GM21423 (cell line): ENCODE measurements around the gene TXLNB.
"Not testable (repeated sequence)": the region's sequence is repeated elsewhere in the genome, so short reads cannot be mapped to it uniquely, and the experiment has no call there.

Experiments
- ATAC-seq: cut with Tn5 transposase; IDR thresholded peaks from one replicate; pipeline ENCODE4 v1.9.1; 2021; ENCODE audit warnings: mild to moderate bottlenecking, moderate library complexity; ENCODE audit not compliant: unreplicated experiment

The TXLNB gene

GRCh38 chr6:139240161-139241010 lies 51.4 kb downstream of the TXLNB start:
- no peak for ATAC-seq

GRCh38 chr6:139239064-139239463 lies 52.7 kb downstream of the TXLNB start:
- no peak for ATAC-seq

GRCh38 chr6:139236105-139236504 lies 55.7 kb downstream of the TXLNB start:
- no peak for ATAC-seq

- no peak for ATAC-seq
These were observed 56.1 kb downstream of the TXLNB start for GRCh38 chr6:139235661-139236060.

GRCh38 chr6:139234193-139234592 lies 57.6 kb downstream of the TXLNB start:
- ATAC-seq, result not testable (repeated sequence)

GRCh38 chr6:139231206-139231605 lies 60.6 kb downstream of the TXLNB start:
- no peak for ATAC-seq

GRCh38 chr6:139230391-139230840 lies 61.4 kb downstream of the TXLNB start:
- no peak for ATAC-seq

GRCh38 chr6:139228387-139228786 lies 63.4 kb downstream of the TXLNB start:
- not testable (repeated sequence) for ATAC-seq

- ATAC-seq, result no peak
These were observed 72.1 kb downstream of the TXLNB start for GRCh38 chr6:139219746-139220145.

- peak; percentile 100 for ATAC-seq
These were observed 72.5 kb downstream of the TXLNB start for GRCh38 chr6:139219271-139219729.

GRCh38 chr6:139212460-139212859 lies 79.3 kb downstream of the TXLNB start:
- not testable (repeated sequence) for ATAC-seq

GRCh38 chr6:139210766-139211165 lies 81.0 kb downstream of the TXLNB start:
- ATAC-seq, result not testable (repeated sequence)

GRCh38 chr6:139205843-139206242 lies 86.0 kb downstream of the TXLNB start:
- no peak for ATAC-seq

GRCh38 chr6:139204978-139205377 lies 86.8 kb downstream of the TXLNB start:
- no peak for ATAC-seq

GRCh38 chr6:139201378-139201777 lies 90.4 kb downstream of the TXLNB start:
- ATAC-seq, result no peak

GRCh38 chr6:139198529-139199288 lies 93.1 kb downstream of the TXLNB start:
- ATAC-seq, result no peak

- ATAC-seq, result no peak
These were observed 97.1 kb downstream of the TXLNB start for GRCh38 chr6:139194740-139195139.
